ENCODE measurements around the gene PCGF2.

PCGF2 gene

GRCh38 chr17:38745545-38745944 is 2.6 kb downstream of the PCGF2 start:
- Histone ChIP-seq H4K20me1 (ENCODE audit: insufficient read depth, low read length) (no peaks in the 10 kb centered on the region), H3K9ac (ENCODE audit: low read length) (no peak overlapping the region), H3K4me3 (ENCODE audit: low read depth, low read length, poor library complexity, severe bottlenecking) (no peak overlapping the region), H3K9me2 (ENCODE audit: low read depth, low read length) (no peaks in the 10 kb centered on the region), H3K9me3 (ENCODE audit: low read length) (no peaks in the 10 kb centered on the region), H3F3A (ENCODE audit: insufficient read depth, low read length) (no peaks in the 10 kb centered on the region), H3K27me3 (ENCODE audit: insufficient read depth, low read length) (no peaks in the 10 kb centered on the region; the same call in 1 of the 2 replicates), H3K4me2 (ENCODE audit: low read length) (no peak overlapping the region), H3K36me3 (ENCODE audit: insufficient read depth, low read length) (no peaks in the 10 kb centered on the region), H2AFZ (ENCODE audit: low read length) (no peak overlapping the region), H3K27ac (ENCODE audit: low read depth, low read length, poor library complexity, severe bottlenecking) (no peak overlapping the region), H3K79me2 (ENCODE audit: insufficient read depth, low read length) (no peaks in the 10 kb centered on the region), H3K4me1 (ENCODE audit: insufficient read depth, low read length, severe bottlenecking) (peaks cover 43% of the 10 kb centered on the region)
- TF ChIP-seq EZH2 (IDR thresholded peaks at IDR 0.05; ENCODE audit: borderline replicate concordance, low read length), result no peak
- TF ChIP-seq CTCF (IDR thresholded peaks at IDR 0.05; ENCODE audit: low read length), result no peak

- H3K27me3 ChIP-seq (ENCODE audit: insufficient read depth, low read length), result peaks cover 2% of the 10 kb centered on the region; the same call in 1 of the 2 replicates
- H3K79me2 ChIP-seq (ENCODE audit: insufficient read depth, low read length), result no peaks in the 10 kb centered on the region
- H3K9me2 ChIP-seq (ENCODE audit: low read depth, low read length), result no peaks in the 10 kb centered on the region
- H3K9me3 ChIP-seq (ENCODE audit: low read length), result no peaks in the 10 kb centered on the region
- TF ChIP-seq CTCF (IDR thresholded peaks at IDR 0.05; ENCODE audit: low read length) (no peak), EZH2 (IDR thresholded peaks at IDR 0.05; ENCODE audit: borderline replicate concordance, low read length) (no peak)
- H3K4me3 ChIP-seq (ENCODE audit: low read depth, low read length, poor library complexity, severe bottlenecking), result no peak overlapping the region
- no peak overlapping the region for H3K4me2 ChIP-seq (ENCODE audit: low read length)
- H3K9ac ChIP-seq (ENCODE audit: low read length), result no peak overlapping the region
- H3F3A ChIP-seq (ENCODE audit: insufficient read depth, low read length), result no peaks in the 10 kb centered on the region
- peaks cover 32% of the 10 kb centered on the region for H3K4me1 ChIP-seq (ENCODE audit: insufficient read depth, low read length, severe bottlenecking)
- H3K36me3 ChIP-seq (ENCODE audit: insufficient read depth, low read length), result no peaks in the 10 kb centered on the region
- no peaks in the 10 kb centered on the region for H4K20me1 ChIP-seq (ENCODE audit: insufficient read depth, low read length)
- no peak overlapping the region for H3K27ac ChIP-seq (ENCODE audit: low read depth, low read length, poor library complexity, severe bottlenecking)
- no peak overlapping the region for H2AFZ ChIP-seq (ENCODE audit: low read length)
These were observed 4.5 kb downstream of the PCGF2 start for GRCh38 chr17:38743556-38744171.

- Histone ChIP-seq H4K20me1 (ENCODE audit: insufficient read depth, low read length) (no peaks in the 10 kb centered on the region), H3K9ac (ENCODE audit: low read length) (no peak overlapping the region), H3K79me2 (ENCODE audit: insufficient read depth, low read length) (no peaks in the 10 kb centered on the region), H3K4me2 (ENCODE audit: low read length) (no peak overlapping the region), H3F3A (ENCODE audit: insufficient read depth, low read length) (no peaks in the 10 kb centered on the region), H3K9me3 (ENCODE audit: low read length) (no peaks in the 10 kb centered on the region), H3K27me3 (ENCODE audit: insufficient read depth, low read length) (peaks cover 7% of the 10 kb centered on the region; the same call in 1 of the 2 replicates), H3K36me3 (ENCODE audit: insufficient read depth, low read length) (no peaks in the 10 kb centered on the region), H3K4me3 (ENCODE audit: low read depth, low read length, poor library complexity, severe bottlenecking) (no peak overlapping the region), H3K9me2 (ENCODE audit: low read depth, low read length) (no peaks in the 10 kb centered on the region), H3K4me1 (ENCODE audit: insufficient read depth, low read length, severe bottlenecking) (peaks cover 29% of the 10 kb centered on the region), H3K27ac (ENCODE audit: low read depth, low read length, poor library complexity, severe bottlenecking) (no peak overlapping the region), H2AFZ (ENCODE audit: low read length) (no peak overlapping the region)
- no peak for TF ChIP-seq CTCF (IDR thresholded peaks at IDR 0.05; ENCODE audit: low read length)
- TF ChIP-seq EZH2 (IDR thresholded peaks at IDR 0.05; ENCODE audit: borderline replicate concordance, low read length), result no peak
These were observed 5.5 kb downstream of the PCGF2 start for GRCh38 chr17:38742411-38743308.

All from OCI-LY1 (cell line).